Measurements from ENCODE around the gene ULBP1.
"Not testable (repeated sequence)": the region's sequence is repeated elsewhere in the genome, so short reads cannot be mapped to it uniquely, and the experiment has no call there.

The ULBP1 gene, protein sequence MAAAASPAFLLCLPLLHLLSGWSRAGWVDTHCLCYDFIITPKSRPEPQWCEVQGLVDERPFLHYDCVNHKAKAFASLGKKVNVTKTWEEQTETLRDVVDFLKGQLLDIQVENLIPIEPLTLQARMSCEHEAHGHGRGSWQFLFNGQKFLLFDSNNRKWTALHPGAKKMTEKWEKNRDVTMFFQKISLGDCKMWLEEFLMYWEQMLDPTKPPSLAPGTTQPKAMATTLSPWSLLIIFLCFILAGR

GRCh38 chr6:149963462-149964307, at the start of gene ULBP1:
Gene ULBP1, plus strand, starts transcription at chr6:149963943. Its CDS starts 107 bp downstream, at chr6:149964050.
- in situ Hi-C loops (cut with MboI; ENCODE audit: low sequenced_read_pairs): no loop called here

DNA sequence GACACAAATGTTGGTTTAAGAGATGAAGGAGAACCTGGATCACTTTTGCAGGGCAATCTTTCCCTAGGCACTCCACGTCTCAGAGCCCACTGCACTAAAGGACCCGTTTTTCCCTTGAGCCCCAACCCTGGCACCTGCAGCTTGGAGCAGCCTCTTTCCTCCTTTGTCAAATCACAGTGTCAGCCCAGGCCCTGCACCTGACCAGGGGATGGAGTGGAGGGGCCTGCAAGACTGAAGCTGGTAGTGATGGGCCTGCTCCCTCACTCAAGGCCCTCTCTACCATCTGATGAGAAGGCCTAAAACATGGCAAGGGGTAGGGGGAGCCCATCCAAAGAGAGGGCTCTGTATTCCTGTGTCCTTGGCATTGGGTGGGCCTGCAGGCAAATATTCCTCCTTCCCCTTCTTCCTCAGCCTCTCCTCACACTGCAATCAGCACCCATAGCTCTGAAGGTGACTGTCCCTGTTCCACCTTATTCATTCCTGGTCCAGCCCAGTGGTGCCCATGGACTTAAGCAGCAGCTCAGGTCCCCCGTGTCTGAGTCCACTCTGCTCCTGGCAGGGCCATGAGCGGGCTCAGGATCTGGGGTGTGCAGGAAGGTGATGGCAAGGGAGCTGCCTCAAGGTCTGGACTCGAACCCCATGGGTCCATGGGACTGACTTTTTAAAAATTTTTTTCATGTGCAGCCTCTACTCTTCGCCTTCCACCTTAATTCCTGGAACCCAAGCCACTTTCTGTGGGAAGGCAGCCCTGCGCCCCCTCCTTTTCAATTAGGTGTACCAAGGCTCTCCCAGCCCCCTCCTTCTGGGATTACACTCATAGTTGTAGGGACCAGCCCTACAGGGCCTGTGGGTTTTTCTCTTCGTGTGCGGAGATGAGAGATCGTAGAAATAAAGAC, 47.5 kb upstream of the ULBP1 start:
- in situ Hi-C loops (cut with MboI; ENCODE audit: low sequenced_read_pairs): no loop called here

- in situ Hi-C loops (cut with MboI; ENCODE audit: low sequenced_read_pairs): no loop called here
These were observed 46.1 kb upstream of the ULBP1 start for GRCh38 chr6:149917679-149918078.

- in situ Hi-C loops (cut with MboI; ENCODE audit: low sequenced_read_pairs): no loop called here
These were observed 45.4 kb upstream of the ULBP1 start for GRCh38 chr6:149918151-149918905.

- in situ Hi-C loops (cut with MboI; ENCODE audit: low sequenced_read_pairs): not testable (repeated sequence)
These were observed 44.5 kb upstream of the ULBP1 start for GRCh38 chr6:149919126-149919833.

- in situ Hi-C loops (cut with MboI; ENCODE audit: low sequenced_read_pairs): loop anchor here (10.0 kb wide), 1 partner anchor 195 kb away; no protein-coding TSS in a partner anchor
These were observed 43.9 kb upstream of the ULBP1 start for GRCh38 chr6:149919834-149920225.

- in situ Hi-C loops (cut with MboI; ENCODE audit: low sequenced_read_pairs): loop anchor here (10.0 kb wide), 1 partner anchor 197 kb away; no protein-coding TSS in a partner anchor
These were observed 42.4 kb upstream of the ULBP1 start for GRCh38 chr6:149921361-149921760.

DNA sequence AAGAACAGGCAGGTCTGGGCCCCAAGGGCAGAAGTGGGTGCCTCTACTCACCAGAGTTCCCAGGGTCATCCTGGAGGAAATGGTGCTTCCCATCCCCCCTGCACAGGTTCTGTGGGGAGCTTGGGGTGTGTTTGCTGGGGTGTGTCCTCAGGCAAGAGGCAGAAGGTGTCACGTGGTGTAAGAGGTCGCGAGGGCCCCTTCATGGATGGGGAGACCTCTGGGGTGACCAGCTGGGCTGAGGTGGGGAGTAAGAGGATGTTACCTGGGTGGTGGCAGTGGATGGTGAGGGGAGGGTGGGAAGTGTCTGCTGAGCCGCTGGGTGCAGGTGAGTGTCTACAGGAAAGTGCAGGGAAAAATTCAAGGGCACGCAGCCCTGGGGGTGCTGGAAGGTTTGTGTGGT, 41.7 kb upstream of the ULBP1 start:
- in situ Hi-C loops (cut with MboI; ENCODE audit: low sequenced_read_pairs): loop anchor here (10.0 kb wide), 1 partner anchor 197 kb away; no protein-coding TSS in a partner anchor

- in situ Hi-C loops (cut with MboI; ENCODE audit: low sequenced_read_pairs): loop anchor here (10.0 kb wide), 1 partner anchor 198 kb away; no protein-coding TSS in a partner anchor
These were observed 41.0 kb upstream of the ULBP1 start, which contains the start of gene RAET1G for GRCh38 chr6:149922642-149923326. Gene RAET1G, minus strand, starts transcription at chr6:149923121. Its CDS starts 111 bp downstream, at chr6:149923010.

- in situ Hi-C loops (cut with MboI; ENCODE audit: low sequenced_read_pairs): loop anchor here (10.0 kb wide), 1 partner anchor 199 kb away; no protein-coding TSS in a partner anchor
These were observed 40.3 kb upstream of the ULBP1 start for GRCh38 chr6:149923327-149923986.

GRCh38 chr6:149924206-149924932, 39.4 kb upstream of the ULBP1 start:
- in situ Hi-C loops (cut with MboI; ENCODE audit: low sequenced_read_pairs): loop anchor here (10.0 kb wide), 1 partner anchor 200 kb away; no protein-coding TSS in a partner anchor

GRCh38 chr6:149924933-149925252, 38.9 kb upstream of the ULBP1 start:
- in situ Hi-C loops (cut with MboI; ENCODE audit: low sequenced_read_pairs): loop anchor here (10.0 to 25.0 kb wide), 2 partner anchors 200 to 887 kb away; no protein-coding TSS in a partner anchor

DNA sequence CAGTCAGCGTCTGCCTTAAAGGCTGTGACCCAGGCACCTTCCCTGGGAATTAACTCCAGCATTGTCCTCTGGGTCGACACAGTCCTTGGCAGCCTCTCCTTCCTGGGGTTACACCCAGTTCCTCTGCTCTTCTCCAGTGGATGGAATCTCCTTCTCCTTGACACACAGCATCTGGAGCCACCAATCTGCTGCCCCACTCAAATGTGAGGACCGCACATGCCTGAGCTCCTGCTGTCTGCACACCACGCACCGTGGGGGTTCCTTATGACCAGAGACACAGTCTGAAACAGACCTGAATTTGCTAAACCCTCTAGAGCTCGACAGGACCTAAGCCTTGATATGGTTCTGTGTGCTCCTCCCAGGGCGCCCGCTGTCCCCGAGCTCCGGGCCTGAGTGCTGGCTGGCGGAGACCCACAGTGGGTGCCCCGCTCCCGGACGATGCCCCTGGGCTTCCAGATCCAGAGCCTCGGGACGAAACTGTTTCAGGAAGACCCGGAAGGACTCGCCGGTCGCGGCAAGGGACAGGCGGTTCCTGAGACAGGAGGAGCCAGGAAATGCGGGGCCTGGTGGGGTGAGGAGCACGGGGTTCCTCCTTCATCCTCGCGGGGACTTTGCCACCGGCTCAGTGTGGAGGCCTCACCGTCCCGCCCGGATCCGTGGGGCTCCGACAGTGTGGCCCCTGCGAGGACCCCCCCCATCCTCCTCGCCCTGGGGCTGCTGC, 38.3 kb upstream of the ULBP1 start:
- in situ Hi-C loops (cut with MboI; ENCODE audit: low sequenced_read_pairs): loop anchor here (10.0 to 25.0 kb wide), 2 partner anchors 201 to 887 kb away; no protein-coding TSS in a partner anchor

- in situ Hi-C loops (cut with MboI; ENCODE audit: low sequenced_read_pairs): loop anchor here (10.0 to 25.0 kb wide), 2 partner anchors 201 to 886 kb away; no protein-coding TSS in a partner anchor
These were observed 37.6 kb upstream of the ULBP1 start for GRCh38 chr6:149925974-149926777.

DNA sequence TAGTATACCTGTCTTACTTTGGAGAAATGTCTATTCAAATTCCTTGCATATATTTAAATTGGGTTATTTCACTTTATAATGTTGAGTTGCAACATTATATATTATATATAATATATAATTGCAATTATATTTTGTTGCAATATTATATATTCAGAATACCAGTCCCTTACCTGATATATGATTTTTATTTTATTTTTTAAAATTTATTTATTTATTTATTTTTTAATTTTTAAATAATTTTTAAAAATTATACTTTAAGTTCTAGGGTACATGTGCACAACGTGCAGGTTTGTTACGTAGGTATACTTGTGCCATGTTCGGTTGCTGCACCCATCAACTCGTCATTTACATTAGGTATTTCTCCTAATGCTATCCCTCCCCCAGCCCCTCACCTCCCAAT, 36.7 kb upstream of the ULBP1 start:
- in situ Hi-C loops (cut with MboI; ENCODE audit: low sequenced_read_pairs): loop anchor here (10.0 to 25.0 kb wide), 2 partner anchors 202 to 885 kb away; no protein-coding TSS in a partner anchor

- in situ Hi-C loops (cut with MboI; ENCODE audit: low sequenced_read_pairs): loop anchor here (10.0 to 25.0 kb wide), 2 partner anchors 205 to 883 kb away; no protein-coding TSS in a partner anchor
These were observed 34.3 kb upstream of the ULBP1 start for GRCh38 chr6:149929422-149929821.

All from HL-60/S4 treated with retinoic acid at 250 ng/mL for 4 days and 3 days (cell line).